Panc1 (cell line): ENCODE data around the gene CNPY4.

Source experiments
- POLR2AphosphoS5 ChIP-seq: IDR thresholded peaks from 2 replicates; pipeline ENCODE4 v1.6.1; 2012; ENCODE audit warnings: mild to moderate bottlenecking, low read depth, low read length, moderate library complexity
- TCF7L2 ChIP-seq: IDR thresholded peaks from 2 replicates; pipeline ENCODE4 v1.6.1; 2011; ENCODE audit warnings: mild to moderate bottlenecking, low read depth, low read length, inconsistent platforms
- TF ChIP-seq, protein P1 (sequence below): fragments of 450-650 bp; IDR thresholded peaks from 2 replicates; pipeline ENCODE4 v1.5.1; 2017; ENCODE audit warnings: mild to moderate bottlenecking

DNA sequence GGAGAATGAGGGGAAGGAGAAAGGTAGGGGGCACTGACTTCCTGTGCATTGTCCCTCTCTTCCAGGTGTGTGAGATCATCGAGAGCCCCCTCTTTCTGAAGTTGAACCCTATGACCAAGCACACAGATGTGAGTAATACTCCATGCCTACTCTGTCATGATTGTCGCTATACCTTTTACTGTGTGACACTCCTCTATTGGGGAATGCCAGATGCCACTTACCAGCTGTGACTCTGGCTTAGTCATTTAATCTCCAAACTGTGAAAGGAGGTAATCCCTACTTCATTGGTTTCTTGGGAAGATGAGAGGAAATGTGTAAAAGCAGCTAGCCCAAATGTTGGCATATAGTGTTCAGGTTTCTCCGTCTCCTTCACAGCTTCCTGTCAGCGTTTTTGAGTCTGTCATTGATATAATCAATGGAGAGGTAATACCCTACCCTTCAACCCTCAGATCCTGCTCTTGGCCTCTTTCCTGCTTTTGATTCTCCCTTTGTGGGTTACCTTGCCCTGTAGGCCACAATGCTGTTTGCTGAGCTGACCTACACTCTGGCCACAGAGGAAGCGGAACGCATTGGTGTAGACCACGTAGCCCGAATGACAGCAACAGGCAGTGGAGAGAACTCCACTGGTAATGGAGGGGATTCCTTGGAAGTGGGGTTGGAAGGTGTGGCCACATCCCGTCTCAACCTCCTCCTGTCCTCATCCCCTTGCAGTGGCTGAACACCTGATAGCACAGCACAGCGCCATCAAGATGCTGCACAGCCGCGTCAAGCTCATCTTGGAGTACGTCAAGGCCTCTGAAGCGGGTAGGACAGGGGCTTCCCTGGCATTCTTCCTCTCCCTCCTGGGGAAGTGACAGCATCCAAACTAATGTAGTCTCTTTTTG, 28.7 kb upstream of the CNPY4 start:
- TF ChIP-seq, protein P1, sequence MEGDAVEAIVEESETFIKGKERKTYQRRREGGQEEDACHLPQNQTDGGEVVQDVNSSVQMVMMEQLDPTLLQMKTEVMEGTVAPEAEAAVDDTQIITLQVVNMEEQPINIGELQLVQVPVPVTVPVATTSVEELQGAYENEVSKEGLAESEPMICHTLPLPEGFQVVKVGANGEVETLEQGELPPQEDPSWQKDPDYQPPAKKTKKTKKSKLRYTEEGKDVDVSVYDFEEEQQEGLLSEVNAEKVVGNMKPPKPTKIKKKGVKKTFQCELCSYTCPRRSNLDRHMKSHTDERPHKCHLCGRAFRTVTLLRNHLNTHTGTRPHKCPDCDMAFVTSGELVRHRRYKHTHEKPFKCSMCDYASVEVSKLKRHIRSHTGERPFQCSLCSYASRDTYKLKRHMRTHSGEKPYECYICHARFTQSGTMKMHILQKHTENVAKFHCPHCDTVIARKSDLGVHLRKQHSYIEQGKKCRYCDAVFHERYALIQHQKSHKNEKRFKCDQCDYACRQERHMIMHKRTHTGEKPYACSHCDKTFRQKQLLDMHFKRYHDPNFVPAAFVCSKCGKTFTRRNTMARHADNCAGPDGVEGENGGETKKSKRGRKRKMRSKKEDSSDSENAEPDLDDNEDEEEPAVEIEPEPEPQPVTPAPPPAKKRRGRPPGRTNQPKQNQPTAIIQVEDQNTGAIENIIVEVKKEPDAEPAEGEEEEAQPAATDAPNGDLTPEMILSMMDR: no peak
- TF ChIP-seq POLR2AphosphoS5: no peak
- TF ChIP-seq TCF7L2: no peak
